Activated gamma-delta T cell treated with Interleukin-2 at 50 U/mL for 16 hours (primary cell): ENCODE data around the gene POLR2L.

ENCODE experiments used
- DNase-seq: peaks from one replicate; pipeline ENCODE4 v3.0.0-alpha.2; 2020

POLR2L gene

GRCh38 chr11:868394-868793 is 26.1 kb upstream of the POLR2L start:
- DNase-seq = no peak

- no peak for DNase-seq
These were observed 25.6 kb upstream of the POLR2L start for GRCh38 chr11:867856-868358.

GRCh38 chr11:866481-866880 is 24.2 kb upstream of the POLR2L start:
- no peak for DNase-seq

- DNase-seq = no peak
These were observed 23.4 kb upstream of the POLR2L start for GRCh38 chr11:865462-866430.

- no peak for DNase-seq
These were observed 22.6 kb upstream of the POLR2L start for GRCh38 chr11:864898-865297.

- DNase-seq = no peak
These were observed 21.8 kb upstream of the POLR2L start for GRCh38 chr11:863910-864827.

GRCh38 chr11:863023-863909 is 20.9 kb upstream of the POLR2L start:
- no peak for DNase-seq

GRCh38 chr11:862696-863022 is 20.3 kb upstream of the POLR2L start:
- no peak for DNase-seq

- no peak for DNase-seq
These were observed 19.8 kb upstream of the POLR2L start for GRCh38 chr11:862081-862661.

GRCh38 chr11:861105-861479 is 18.8 kb upstream of the POLR2L start:
- no peak for DNase-seq

GRCh38 chr11:860234-861104 is 18.1 kb upstream of the POLR2L start:
- DNase-seq = no peak

GRCh38 chr11:859394-860131 is 17.2 kb upstream of the POLR2L start:
- no peak for DNase-seq

GRCh38 chr11:858762-859339 is 16.5 kb upstream of the POLR2L start:
- DNase-seq = no peak

- no peak for DNase-seq
These were observed 15.9 kb upstream of the POLR2L start for GRCh38 chr11:858053-858761.

GRCh38 chr11:856397-856796 is 14.1 kb upstream of the POLR2L start:
- DNase-seq = no peak

- DNase-seq = no peak
These were observed 13.5 kb upstream of the POLR2L start for GRCh38 chr11:855796-856195.

- DNase-seq = no peak
These were observed 13.0 kb upstream of the POLR2L start for GRCh38 chr11:855330-855674.

- no peak for DNase-seq
These were observed 12.4 kb upstream of the POLR2L start for GRCh38 chr11:854601-855329.
